IMR-90 (cell line): ENCODE results near the gene ETNK1. TPM values are rescaled to one million over a fixed set of nuclear protein-coding genes. Genes with fewer than 3 reads are reported as not detected.

Source experiments
- ATAC-seq: fragments of 200-7000 bp; cut with Tn5 transposase; 2 replicates; pipeline ENCODE4 v1.9.1; 2020; ENCODE audit warnings: low read depth, mild to moderate bottlenecking, moderate library complexity
- BruUV-seq: library from RNA; stranded (reverse); fragments of 400-500 nt; replicated peaks from 2 replicates; lab custom pipeline; 2021; lab: Mats Ljungman, UMichigan
- CTCF ChIA-PET: fragments of 300-600 bp; formaldehyde crosslinking; extraction: SDS; loops from one replicate; lab custom pipeline; 2021; ENCODE audit warnings: antibody characterized with exemption; lab: Yijun Ruan, JAX
- POLR2A ChIA-PET: fragments of 300-600 bp; sonication (Branson Sonifier 250); formaldehyde crosslinking; loops from one replicate; lab custom pipeline; 2022; ENCODE audit warnings: antibody characterized with exemption; ENCODE audit not compliant: unreplicated experiment; lab: Charles Lee
- DNase-seq: peaks from one replicate; pipeline ENCODE4 v3.0.0; 2013
- H2AFZ ChIP-seq: replicated peaks from 2 replicates; pipeline ENCODE3; 2013; ENCODE audit warnings: low read length, mild to moderate bottlenecking; ENCODE audit not compliant: poor library complexity
- H2AK5ac ChIP-seq: 2 replicates; pipeline ENCODE4 v1.6.1; 2013; ENCODE audit warnings: low read depth, low read length, inconsistent platforms
- H2AK9ac ChIP-seq: replicated peaks from 2 replicates; pipeline ENCODE3; 2013; ENCODE audit warnings: mild to moderate bottlenecking, low read depth, low read length, moderate library complexity; ENCODE audit not compliant: poor library complexity
- H2BK120ac ChIP-seq: 2 replicates; pipeline ENCODE4 v1.6.1; 2013; ENCODE audit warnings: low read depth, low read length, inconsistent platforms
- H2BK15ac ChIP-seq: 3 replicates; pipeline ENCODE4 v1.6.1; 2013; ENCODE audit warnings: low read depth, low read length, inconsistent platforms
- H2BK20ac ChIP-seq: 2 replicates; pipeline ENCODE4 v1.6.1; 2013; ENCODE audit warnings: low read depth, mild to moderate bottlenecking, inconsistent platforms, low read length, moderate library complexity
- H2BK5ac ChIP-seq: 2 replicates; pipeline ENCODE4 v1.6.1; 2013; ENCODE audit warnings: mild to moderate bottlenecking, low read depth, low read length, inconsistent platforms; ENCODE audit not compliant: poor library complexity, severe bottlenecking
- H3K14ac ChIP-seq: replicated peaks from 2 replicates; pipeline ENCODE4 v1.6.1; 2013; ENCODE audit warnings: low read depth, low read length, inconsistent platforms
- H3K18ac ChIP-seq: 2 replicates; pipeline ENCODE4 v1.6.1; 2013; ENCODE audit warnings: low read depth, low read length, control low read depth
- H3K23ac ChIP-seq: 2 replicates; pipeline ENCODE4 v1.6.1; 2013; ENCODE audit warnings: low read depth, low read length, inconsistent platforms
- H3K27ac ChIP-seq: 2 replicates; pipeline ENCODE4 v1.5.1; 2013; ENCODE audit warnings: mild to moderate bottlenecking, control low read depth, low read length; ENCODE audit not compliant: insufficient read depth
- H3K27me3 ChIP-seq: 2 replicates; pipeline ENCODE4 v1.6.1; 2013; ENCODE audit warnings: low read length; ENCODE audit not compliant: control insufficient read depth, insufficient read depth
- H3K36me3 ChIP-seq: 2 replicates; pipeline ENCODE4 v1.6.1; 2013; ENCODE audit warnings: low read length, mixed read lengths; ENCODE audit not compliant: control insufficient read depth, insufficient read depth
- H3K4ac ChIP-seq: 2 replicates; pipeline ENCODE4 v1.6.1; 2013; ENCODE audit warnings: low read depth, low read length, inconsistent platforms
- H3K4me1 ChIP-seq: 2 replicates; pipeline ENCODE4 v1.6.1; 2013; ENCODE audit warnings: low read length, mixed read lengths; ENCODE audit not compliant: control insufficient read depth, insufficient read depth
- H3K4me2 ChIP-seq: 2 replicates; pipeline ENCODE4 v1.6.1; 2013; ENCODE audit warnings: low read depth, mild to moderate bottlenecking, control low read depth, low read length, moderate library complexity
- H3K4me3 ChIP-seq: 2 replicates; pipeline ENCODE4 v1.5.1; 2013; ENCODE audit warnings: low read depth, mild to moderate bottlenecking, control low read depth, low read length, moderate library complexity; ENCODE audit not compliant: insufficient read depth
- H3K56ac ChIP-seq: 2 replicates; pipeline ENCODE4 v1.6.1; 2013; ENCODE audit warnings: low read length, inconsistent platforms; ENCODE audit not compliant: insufficient read depth; ENCODE audit errors: extremely low read depth
- H3K79me1 ChIP-seq, 2 experiments: 2 replicates each; pipeline ENCODE4 v1.6.1; 2013; ENCODE audit warnings: low read length in 2 of 2, inconsistent platforms in 1 of 2, low read depth in 1 of 2
- H3K9ac ChIP-seq: 2 replicates; pipeline ENCODE4 v1.6.1; 2013; ENCODE audit warnings: low read depth, low read length, control low read depth
- H3K9me1 ChIP-seq: 2 replicates; pipeline ENCODE4 v1.6.1; 2013; ENCODE audit warnings: low read length, inconsistent platforms; ENCODE audit not compliant: insufficient read depth
- H3K9me3 ChIP-seq: 2 replicates; pipeline ENCODE4 v1.6.1; 2013; ENCODE audit warnings: low read length; ENCODE audit not compliant: control insufficient read depth, insufficient read depth
- H4K20me1 ChIP-seq: 2 replicates; pipeline ENCODE4 v1.6.1; 2013; ENCODE audit warnings: low read length, inconsistent platforms; ENCODE audit not compliant: insufficient read depth
- H4K5ac ChIP-seq: 2 replicates; pipeline ENCODE4 v1.6.1; 2013; ENCODE audit warnings: mild to moderate bottlenecking, low read depth, low read length, control low read depth
- H4K8ac ChIP-seq, 2 experiments: 2 replicates each; pipeline ENCODE4 v1.6.1; 2013; ENCODE audit warnings: low read depth in 2 of 2, low read length in 2 of 2, control low read depth in 1 of 2, inconsistent platforms in 1 of 2
- H4K91ac ChIP-seq: 2 replicates; pipeline ENCODE4 v1.6.1; 2013; ENCODE audit warnings: low read depth, low read length, inconsistent platforms; ENCODE audit not compliant: insufficient read depth
- BHLHE40 ChIP-seq: fragments of 150-350 bp; IDR thresholded peaks from 2 replicates; pipeline ENCODE4 v1.6.1; 2016; ENCODE audit warnings: mild to moderate bottlenecking, low read depth, low read length
- CEBPB ChIP-seq: IDR thresholded peaks from 2 replicates; pipeline ENCODE4 v1.6.1; 2012; ENCODE audit warnings: low read depth, low read length, improper control_type of control experiment
- CHD1 ChIP-seq: IDR thresholded peaks from 2 replicates; pipeline ENCODE4 v1.6.1; 2012; ENCODE audit warnings: low read depth, low read length, improper control_type of control experiment
- CTCF ChIP-seq: conservative IDR thresholded peaks from 2 replicates; pipeline ENCODE4 v1.5.1; 2012; ENCODE audit warnings: mild to moderate bottlenecking, low read depth, low read length, improper control_type of control experiment
- ELK1 ChIP-seq: fragments of 150-350 bp; IDR thresholded peaks from 2 replicates; pipeline ENCODE4 v1.6.1; 2016; ENCODE audit warnings: low read depth, mild to moderate bottlenecking, low read length, moderate library complexity, borderline replicate concordance
- FOS ChIP-seq: fragments of 150-350 bp; IDR thresholded peaks from 2 replicates; pipeline ENCODE4 v1.6.1; 2016; ENCODE audit warnings: low read depth, low read length
- MAFK ChIP-seq: IDR thresholded peaks from 2 replicates; pipeline ENCODE4 v1.6.1; 2012; ENCODE audit warnings: low read depth, low read length, improper control_type of control experiment
- MAZ ChIP-seq: IDR thresholded peaks from 2 replicates; pipeline ENCODE4 v1.6.1; 2012; ENCODE audit warnings: low read depth, mild to moderate bottlenecking, low read length, improper control_type of control experiment, moderate library complexity, borderline replicate concordance
- POLR2A ChIP-seq: IDR thresholded peaks from 2 replicates; pipeline ENCODE4 v1.6.1; 2012; ENCODE audit warnings: mild to moderate bottlenecking, low read depth, low read length
- RCOR1 ChIP-seq: IDR thresholded peaks from 2 replicates; pipeline ENCODE4 v1.6.1; 2012; ENCODE audit warnings: mild to moderate bottlenecking, low read length, improper control_type of control experiment; ENCODE audit not compliant: insufficient replicate concordance
- SMC3 ChIP-seq: fragments of 150-350 bp; IDR thresholded peaks from 2 replicates; pipeline ENCODE4 v1.6.1; 2016; ENCODE audit warnings: low read depth, mild to moderate bottlenecking, antibody characterized with exemption, low read length, moderate library complexity
- USF2 ChIP-seq: fragments of 150-350 bp; IDR thresholded peaks from 2 replicates; pipeline ENCODE4 v1.6.1; 2017; ENCODE audit warnings: mild to moderate bottlenecking, antibody characterized with exemption, low read length, low read depth
- WGBS, 2 experiments: methylation state at CpG; one replicate each; pipeline versions ENCODE4 v1.1.5 to v1.1.7; 2013; ENCODE audit warnings: missing lambda C conversion rate in 2 of 2; ENCODE audit not compliant: insufficient read length in 1 of 2; ENCODE audit errors: extremely low coverage in 2 of 2; 5-methylcytosine and 5-hydroxymethylcytosine counted together
- dilution Hi-C: fragments of 300-500 bp; cut with HindIII; formaldehyde crosslinking; loops from one replicate; pipeline ENCODE4 v1.14.3; 2018; ENCODE audit warnings: low sequenced_read_pairs; ENCODE audit not compliant: unreplicated experiment
- in situ Hi-C: fragments of 300-500 bp; cut with MboI; formaldehyde crosslinking; loops from 3 replicates; pipeline ENCODE4 v1.14.3; 2019; ENCODE audit warnings: low sequenced_read_pairs, inconsistent platforms, mixed read lengths
- intact Hi-C: fragments of 100-400 bp; cut with micrococcal nuclease; formaldehyde crosslinking; loops from 2 replicates; pipeline ENCODE4 v1.10.0; 2022
- polyA plus RNA-seq, 3 experiments: library from polyadenylated mRNA; depleted of rRNA; stranded (reverse); fragments of >200 nt; gene quantifications; 2 replicates each; pipeline ENCODE4 v1.2.3, GENCODE V29; 2012; ENCODE audit warnings: low replicate concordance in 1 of 3
- total RNA-seq: library from RNA; depleted of rRNA; stranded (reverse); fragments of >200 nt; gene quantifications from 2 replicates; pipeline ENCODE4 v1.2.3, GENCODE V29; 2012

ETNK1 gene
- total and polyA plus RNA-seq, 2 of the 4 experiments (the other 2 are of a cell fraction) = 12.8 to 33.3 TPM

GRCh38 chr12:22653075-22653474, 28.1 kb downstream of the ETNK1 start:
- dilution Hi-C loops = no loop called here
- no peak overlapping the region for H3K4me3 ChIP-seq
- peak; percentile 15 for DNase-seq
- H3K9me3 ChIP-seq = no peaks in the 10 kb centered on the region
- no TSS peak for BruUV-seq
- ATAC-seq = peak; percentile 11; the same call in 1 of the 2 replicates
- H3K56ac ChIP-seq = no peak overlapping the region
- H2BK120ac ChIP-seq = no peak overlapping the region
- in situ Hi-C loops = no loop called here
- H3K18ac ChIP-seq = no peak overlapping the region
- H3K23ac ChIP-seq = no peak overlapping the region
- WGBS, 2 experiments = no CpG with 5 or more reads among the region's 2 CpGs
- TF ChIP-seq BHLHE40 (no peak), RCOR1 (no peak), MAZ (no peak), USF2 (no peak), POLR2A (no peak), CEBPB (no peak), SMC3 (no peak), ELK1 (no peak), FOS (no peak), MAFK (no peak), CHD1 (no peak), CTCF (no peak)
- no peak overlapping the region for H3K4ac ChIP-seq
- H3K27ac ChIP-seq = no peak overlapping the region
- intact Hi-C loops = no loop called here
- H3K9ac ChIP-seq = no peak overlapping the region
- peak overlapping the region; percentile 36; the same call in 1 of the 2 replicates for H3K4me2 ChIP-seq
- peaks cover 4 to 28% of the 10 kb centered on the region in 2 experiments; a peak in 3 of 4 replicates for H3K79me1 ChIP-seq
- H2BK20ac ChIP-seq = no peak overlapping the region
- H2BK5ac ChIP-seq = no peak overlapping the region
- no peak overlapping the region for H4K8ac ChIP-seq
- H4K20me1 ChIP-seq = 0 out of 2 replicates have a peak, but pooled peaks cover 13% of the 10 kb centered on the region
- CTCF ChIA-PET = no interaction called here
- H3K9me1 ChIP-seq = no peaks in the 10 kb centered on the region; the same call in 1 of the 2 replicates
- H3K14ac ChIP-seq = no peak overlapping the region
- H2AFZ ChIP-seq = no peak overlapping the region
- POLR2A ChIA-PET = no interaction called here
- H4K91ac ChIP-seq = no peak overlapping the region
- H2AK9ac ChIP-seq = no peak overlapping the region
- H2BK15ac ChIP-seq = no peak overlapping the region
- no peaks in the 10 kb centered on the region for H3K27me3 ChIP-seq
- H3K4me1 ChIP-seq = peaks cover 2% of the 10 kb centered on the region
- no peak overlapping the region for H4K5ac ChIP-seq
- peaks cover 5% of the 10 kb centered on the region; the same call in 1 of the 2 replicates for H3K36me3 ChIP-seq
- H2AK5ac ChIP-seq = no peak overlapping the region
